Stimulated activated CD4-positive, alpha-beta T cell treated with anti-CD3 and anti-CD28 coated beads, Interleukin-1b, Interleukin-23, amount 100 ng/mL, for 48 hours (primary cell): Measurements from ENCODE around the gene POU2F2.
A peak's percentile ranks its signal among the peaks of the same experiment; 100 is the strongest.

Experiments
- DNase-seq: peaks from one replicate; pipeline ENCODE4 v3.0.0-alpha.2; 2020

The POU2F2 gene

GRCh38 chr19:42154471-42155323 is 22.5 kb upstream of the POU2F2 start:
- DNase-seq: no peak

- DNase-seq: no peak
Observed at GRCh38 chr19:42153672-42154433, 21.6 kb upstream of the POU2F2 start.

- DNase-seq: no peak
Observed at GRCh38 chr19:42152910-42153671, 20.8 kb upstream of the POU2F2 start.

GRCh38 chr19:42151782-42152684 is 19.8 kb upstream of the POU2F2 start:
- DNase-seq: no peak

- no peak for DNase-seq
Observed at GRCh38 chr19:42150911-42151361, 18.7 kb upstream of the POU2F2 start.

- no peak for DNase-seq
Observed at GRCh38 chr19:42150364-42150763, 18.1 kb upstream of the POU2F2 start.

- no peak for DNase-seq
Observed at GRCh38 chr19:42149447-42150202, 17.4 kb upstream of the POU2F2 start.

- DNase-seq: no peak
Observed at GRCh38 chr19:42148266-42148665, 16.0 kb upstream of the POU2F2 start.

- no peak for DNase-seq
Observed at GRCh38 chr19:42143341-42144234, 11.3 kb upstream of the POU2F2 start.

- DNase-seq: no peak
Observed at GRCh38 chr19:42140125-42140754, 8.0 kb upstream of the POU2F2 start.

- no peak for DNase-seq
Observed at GRCh38 chr19:42134535-42135070, 2.4 kb upstream of the POU2F2 start.

- DNase-seq: peak; percentile 79
Observed at GRCh38 chr19:42132851-42133528, 744 bp upstream of the POU2F2 start.

GRCh38 chr19:42131149-42132029 is 857 bp downstream of the POU2F2 start:
- DNase-seq: no peak

GRCh38 chr19:42130254-42130573 is 2.0 kb downstream of the POU2F2 start:
- no peak for DNase-seq

GRCh38 chr19:42129399-42130253 is 2.6 kb downstream of the POU2F2 start:
- no peak for DNase-seq

GRCh38 chr19:42126574-42126973 is 5.7 kb downstream of the POU2F2 start:
- DNase-seq: no peak

- no peak for DNase-seq
Observed at GRCh38 chr19:42125536-42125935, 6.7 kb downstream of the POU2F2 start.
